ENCODE measurements around the gene INAFM2.

GRCh38 chr15:40301467-40302179 lies 21.9 kb upstream of the INAFM2 start:
- TF ChIP-seq CTCF (IDR thresholded peaks at IDR 0.05; ENCODE audit: poor library complexity, severe bottlenecking), result no peak
- no peak for TF ChIP-seq SMC3 (conservative IDR thresholded peaks at IDR 0.05; ENCODE audit: poor library complexity)
- TF ChIP-seq MXI1 (conservative IDR thresholded peaks at IDR 0.05; ENCODE audit: poor library complexity, severe bottlenecking), result no peak
- TF ChIP-seq RAD21 (conservative IDR thresholded peaks at IDR 0.05), result no peak
- TF ChIP-seq EZH2 (IDR thresholded peaks at IDR 0.05; ENCODE audit: borderline replicate concordance, insufficient read depth, low read length, poor library complexity, severe bottlenecking), result no peak
- no peak for TF ChIP-seq POLR2AphosphoS5 (IDR thresholded peaks at IDR 0.05)
- no peak for TF ChIP-seq EP300 (conservative IDR thresholded peaks at IDR 0.05; ENCODE audit: poor library complexity, severe bottlenecking)
